HCT116 (cell line): Measurements from ENCODE around the gene PPM1D. TPM values are rescaled to one million over a fixed set of nuclear protein-coding genes. Genes with fewer than 3 reads are reported as not detected.
A peak's percentile ranks its signal among the peaks of the same experiment; 100 is the strongest.
"Not testable (repeated sequence)": the region's sequence is repeated elsewhere in the genome, so short reads cannot be mapped to it uniquely, and the experiment has no call there.

Source experiments
- ATAC-seq: fragments of 200-7000 bp; cut with Tn5 transposase; 2 replicates; pipeline ENCODE4 v1.9.1; 2020; ENCODE audit warnings: mild to moderate bottlenecking, moderate library complexity
- BruUV-seq: library from RNA; stranded (reverse); fragments of 400-500 nt; replicated peaks from 2 replicates; lab custom pipeline; 2021; lab: Mats Ljungman, UMichigan
- CTCF ChIA-PET: fragments of 300-600 bp; sonication (Branson Sonifier 250); formaldehyde crosslinking; loops from one replicate; lab custom pipeline; 2021; ENCODE audit warnings: antibody characterized with exemption; lab: Charles Lee
- POLR2A ChIA-PET: fragments of 300-600, 350-600 bp; sonication (Branson Sonifier 250); formaldehyde crosslinking; loops from one replicate; lab custom pipeline; 2021; ENCODE audit warnings: antibody characterized with exemption; lab: Charles Lee
- RAD21 ChIA-PET, 2 experiments: fragments of 300-600 bp; sonication (Branson Sonifier 250); formaldehyde crosslinking; loops; one replicate each; lab custom pipeline; 2023; ENCODE audit warnings: low total read pairs in 2 of 2; ENCODE audit not compliant: uncharacterized antibody in 2 of 2, unreplicated experiment in 2 of 2, low non-redundant PET in 1 of 2; lab: Charles Lee
- DNase-seq: peaks from one replicate; pipeline ENCODE4 v3.0.0-alpha.2; 2010; ENCODE audit warnings: low read depth, low spot score
- H2AFZ ChIP-seq: fragments of 200-600 bp; shearing (Covaris generic), sonication (generic); 2 replicates; pipeline ENCODE4 v1.6.1; 2017; ENCODE audit warnings: low read depth, mixed run types, mixed read lengths, antibody characterized with exemption, low read length; ENCODE audit not compliant: poor library complexity, severe bottlenecking
- H3K27ac ChIP-seq: 2 replicates; pipeline ENCODE4 v1.5.1; 2012; ENCODE audit warnings: low read depth, low read length
- H3K27me3 ChIP-seq: fragments of 200-600 bp; sonication (generic); 2 replicates; pipeline ENCODE4 v1.6.1; 2016; ENCODE audit warnings: mixed run types, low read length, mixed read lengths; ENCODE audit not compliant: insufficient read depth
- H3K36me3 ChIP-seq, 2 experiments: fragments of 200-500 bp in 1 of 2; fragments of 200-600 bp in 1 of 2; sonication (Bioruptor generic) in 1 of 2; sonication (generic) in 1 of 2; 2 replicates each; pipeline versions ENCODE4 v1.5.1 to v1.6.1; 2014 to 2016; ENCODE audit warnings: low read length in 2 of 2, inconsistent platforms in 1 of 2, mixed read lengths in 1 of 2, mixed run types in 1 of 2; ENCODE audit not compliant: insufficient read depth in 2 of 2, control insufficient read depth in 1 of 2
- H3K4me1 ChIP-seq, 2 experiments: fragments of 200-600 bp in 1 of 2; sonication (generic) in 1 of 2; 2 replicates each; pipeline versions ENCODE4 v1.5.1 to v1.6.1; 2012 to 2017; ENCODE audit warnings: low read length in 2 of 2, inconsistent platforms in 1 of 2, mild to moderate bottlenecking in 1 of 2, mixed read lengths in 1 of 2, mixed run types in 1 of 2, moderate library complexity in 1 of 2; ENCODE audit not compliant: insufficient read depth in 2 of 2, control insufficient read depth in 1 of 2
- H3K4me2 ChIP-seq: fragments of 200-600 bp; sonication (generic); 2 replicates; pipeline ENCODE4 v1.6.1; 2017; ENCODE audit warnings: mixed run types, low read length, mixed read lengths
- H3K4me3 ChIP-seq, 2 experiments: fragments of 200-600 bp in 1 of 2; sonication (generic) in 1 of 2; replicated peaks in 1 of 2; 2 replicates each; pipeline ENCODE4 v1.5.1; 2011 to 2016; ENCODE audit warnings: low read length in 2 of 2, control low read depth in 1 of 2, low read depth in 1 of 2, mild to moderate bottlenecking in 1 of 2, mixed read lengths in 1 of 2, mixed run types in 1 of 2
- H3K79me2 ChIP-seq: fragments of 200-600 bp; sonication (generic); 2 replicates; pipeline ENCODE4 v1.6.1; 2017; ENCODE audit warnings: mild to moderate bottlenecking, mixed run types, low read length, moderate library complexity, mixed read lengths; ENCODE audit not compliant: insufficient read depth
- H3K9ac ChIP-seq: fragments of 200-600 bp; sonication (generic); 2 replicates; pipeline ENCODE4 v1.6.1; 2016; ENCODE audit warnings: low read length, mixed read lengths
- H3K9me2 ChIP-seq: fragments of 200-600 bp; sonication (generic), shearing (Covaris generic); 2 replicates; pipeline ENCODE4 v1.6.1; 2017; ENCODE audit warnings: mixed run types, mild to moderate bottlenecking, moderate library complexity; ENCODE audit not compliant: insufficient read depth
- H3K9me3 ChIP-seq, 2 experiments: fragments of 200-500 bp in 1 of 2; fragments of 200-600 bp in 1 of 2; sonication (Bioruptor generic) in 1 of 2; sonication (generic) in 1 of 2; 2 replicates each; pipeline ENCODE4 v1.6.1; 2014 to 2017; ENCODE audit warnings: low read length in 2 of 2, mixed read lengths in 2 of 2, inconsistent platforms in 1 of 2, low read depth in 1 of 2, mild to moderate bottlenecking in 1 of 2, mixed run types in 1 of 2, moderate library complexity in 1 of 2; ENCODE audit not compliant: control insufficient read depth in 1 of 2, insufficient read depth in 1 of 2
- H4K20me1 ChIP-seq: fragments of 200-600 bp; sonication (generic), shearing (Covaris generic); 2 replicates; pipeline ENCODE4 v1.6.1; 2017; ENCODE audit warnings: mixed run types, mild to moderate bottlenecking, moderate library complexity; ENCODE audit not compliant: insufficient read depth
- EZH2 ChIP-seq: fragments of 200-600 bp; sonication (generic); IDR thresholded peaks from 2 replicates; pipeline ENCODE4 v1.6.1; 2017; ENCODE audit warnings: antibody characterized with exemption, mixed run types
- FOSL1 ChIP-seq: IDR thresholded peaks from 2 replicates; pipeline ENCODE4 v1.6.1; 2012; ENCODE audit warnings: low read depth
- POLR2A ChIP-seq: IDR thresholded peaks from 2 replicates; pipeline ENCODE4 v1.7.0; 2011; ENCODE audit warnings: borderline replicate concordance; ENCODE audit not compliant: insufficient read depth, insufficient read length; ENCODE audit errors: extremely low read depth
- RAD21 ChIP-seq: IDR thresholded peaks from 2 replicates; pipeline ENCODE4 v1.6.1; 2012; ENCODE audit warnings: low read depth, mild to moderate bottlenecking
- intact Hi-C: fragments of 100-400 bp; cut with micrococcal nuclease; formaldehyde crosslinking; loops from 2 replicates; pipeline ENCODE4 v1.10.0; 2022
- total RNA-seq: library from RNA; stranded (reverse); gene quantifications from one replicate; pipeline ENCODE4 v1.2.1, GENCODE V29; 2021; ENCODE audit not compliant: unreplicated experiment
- TF ChIP-seq, protein P1 (sequence below): IDR thresholded peaks from 2 replicates; pipeline ENCODE4 v1.6.1; 2012; ENCODE audit warnings: low read depth

The PPM1D gene
- total RNA-seq, 1 experiment from 2014 or later = 29.1 TPM

- Histone ChIP-seq H3K27me3 (no peaks in the 10 kb centered on the region), H3K9me2 (no peaks in the 10 kb centered on the region), H3K4me3 (no peak overlapping the region), H3K9me3 (no peaks in the 10 kb centered on the region), H3K4me1 (peaks cover 0 to 3% of the 10 kb centered on the region in 2 experiments; a peak in 1 of 4 replicates), H3K79me2 (no peaks in the 10 kb centered on the region), H4K20me1 (no peaks in the 10 kb centered on the region), H3K4me2 (no peak overlapping the region), H3K36me3 (no peaks in the 10 kb centered on the region), H3K9ac (no peak overlapping the region), H3K27ac (no peak overlapping the region), H2AFZ (no peak overlapping the region)
- TF ChIP-seq, protein P1, sequence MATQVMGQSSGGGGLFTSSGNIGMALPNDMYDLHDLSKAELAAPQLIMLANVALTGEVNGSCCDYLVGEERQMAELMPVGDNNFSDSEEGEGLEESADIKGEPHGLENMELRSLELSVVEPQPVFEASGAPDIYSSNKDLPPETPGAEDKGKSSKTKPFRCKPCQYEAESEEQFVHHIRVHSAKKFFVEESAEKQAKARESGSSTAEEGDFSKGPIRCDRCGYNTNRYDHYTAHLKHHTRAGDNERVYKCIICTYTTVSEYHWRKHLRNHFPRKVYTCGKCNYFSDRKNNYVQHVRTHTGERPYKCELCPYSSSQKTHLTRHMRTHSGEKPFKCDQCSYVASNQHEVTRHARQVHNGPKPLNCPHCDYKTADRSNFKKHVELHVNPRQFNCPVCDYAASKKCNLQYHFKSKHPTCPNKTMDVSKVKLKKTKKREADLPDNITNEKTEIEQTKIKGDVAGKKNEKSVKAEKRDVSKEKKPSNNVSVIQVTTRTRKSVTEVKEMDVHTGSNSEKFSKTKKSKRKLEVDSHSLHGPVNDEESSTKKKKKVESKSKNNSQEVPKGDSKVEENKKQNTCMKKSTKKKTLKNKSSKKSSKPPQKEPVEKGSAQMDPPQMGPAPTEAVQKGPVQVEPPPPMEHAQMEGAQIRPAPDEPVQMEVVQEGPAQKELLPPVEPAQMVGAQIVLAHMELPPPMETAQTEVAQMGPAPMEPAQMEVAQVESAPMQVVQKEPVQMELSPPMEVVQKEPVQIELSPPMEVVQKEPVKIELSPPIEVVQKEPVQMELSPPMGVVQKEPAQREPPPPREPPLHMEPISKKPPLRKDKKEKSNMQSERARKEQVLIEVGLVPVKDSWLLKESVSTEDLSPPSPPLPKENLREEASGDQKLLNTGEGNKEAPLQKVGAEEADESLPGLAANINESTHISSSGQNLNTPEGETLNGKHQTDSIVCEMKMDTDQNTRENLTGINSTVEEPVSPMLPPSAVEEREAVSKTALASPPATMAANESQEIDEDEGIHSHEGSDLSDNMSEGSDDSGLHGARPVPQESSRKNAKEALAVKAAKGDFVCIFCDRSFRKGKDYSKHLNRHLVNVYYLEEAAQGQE = no peak
- TF ChIP-seq EZH2 = no peak
- no peak for TF ChIP-seq FOSL1
- TF ChIP-seq POLR2A = no peak
- TF ChIP-seq RAD21 = no peak
- DNase-seq (no peak), ATAC-seq (no peak)
- no TSS peak for BruUV-seq
- ChIA-PET RAD21 (no interaction called here), POLR2A (interaction anchor here (1.4 kb wide), 1 partner anchor 67 kb away, joined by 3 read pairs; the partner anchor contains the start of gene APPBP2), CTCF (no interaction called here)
- intact Hi-C loops = no loop called here
Measured at GRCh38 chr17:60592750-60593149, 7.2 kb upstream of the PPM1D start.

DNA sequence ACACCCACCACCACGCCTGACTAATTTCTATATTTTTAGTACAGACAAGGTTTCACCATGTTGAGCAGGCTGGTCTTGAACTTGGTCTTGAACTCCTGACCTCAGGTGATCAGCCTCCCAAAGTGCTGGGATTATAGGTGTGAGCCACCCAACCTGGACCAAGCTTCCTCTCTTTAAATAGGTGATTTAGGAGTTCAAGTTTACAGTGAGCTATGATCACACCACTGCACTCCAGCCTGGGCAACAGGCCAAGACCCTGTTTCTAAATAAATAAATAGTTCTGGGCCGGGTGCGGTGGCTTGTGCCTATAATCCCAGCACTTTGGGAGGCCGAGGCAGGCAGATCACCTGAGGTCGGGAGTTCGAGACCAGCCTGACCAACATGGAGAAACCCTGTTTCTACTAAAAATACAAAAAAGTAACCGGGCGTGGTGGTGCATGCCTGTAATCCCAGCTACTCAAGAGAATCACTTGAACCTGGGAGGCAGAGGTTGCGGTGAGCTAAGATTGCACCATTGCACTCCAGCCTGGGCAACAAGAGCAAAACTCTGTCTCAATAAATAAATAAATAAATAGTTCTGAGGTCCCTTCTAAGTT, 6.5 kb upstream of the PPM1D start:
- H3K36me3 ChIP-seq, ATAC-seq, DNase-seq, H3K4me1 ChIP-seq, H3K9me3 ChIP-seq, H2AFZ ChIP-seq, H3K9ac ChIP-seq, RAD21 ChIA-PET, H3K79me2 ChIP-seq, H3K27me3 ChIP-seq, H3K27ac ChIP-seq, BruUV-seq, intact Hi-C loops, H3K4me3 ChIP-seq, H4K20me1 ChIP-seq, H3K4me2 ChIP-seq, H3K9me2 ChIP-seq: not testable (repeated sequence)
- CTCF ChIA-PET = interaction anchor here (0.8 to 2.0 kb wide), 3 partner anchors 12 to 24 kb away, joined by 3 to 9 read pairs (median 3); no protein-coding TSS in a partner anchor
- POLR2A ChIA-PET = interaction anchor here (0.7 to 1.4 kb wide), 2 partner anchors 67 to 100 kb away, joined by 3 read pairs; partner anchors contain the start of gene APPBP2

GRCh38 chr17:60594170-60594569, 5.8 kb upstream of the PPM1D start:
- ChIA-PET POLR2A (interaction anchor here (1.4 kb wide), 1 partner anchor 68 kb away, joined by 3 read pairs; the partner anchor contains the start of gene APPBP2), CTCF (interaction anchor here (0.7 to 2.0 kb wide), 5 partner anchors 11 to 47 kb away, joined by 3 to 9 read pairs (median 3); no protein-coding TSS in a partner anchor)
- H3K9me2 ChIP-seq, H3K36me3 ChIP-seq, H2AFZ ChIP-seq, H3K9ac ChIP-seq, H4K20me1 ChIP-seq, H3K79me2 ChIP-seq, RAD21 ChIA-PET, H3K27me3 ChIP-seq, intact Hi-C loops, H3K9me3 ChIP-seq, DNase-seq, H3K4me3 ChIP-seq, H3K4me2 ChIP-seq, H3K27ac ChIP-seq, BruUV-seq: not testable (repeated sequence)
- peaks cover 7 to 12% of the 10 kb centered on the region in 2 experiments for H3K4me1 ChIP-seq
- ATAC-seq = peak; percentile 41; the same call in 1 of the 2 replicates
